Activated CD4-positive, alpha-beta T cell treated with anti-CD3 and anti-CD28 coated beads, Interleukin-2, amount 50 U/mL, for 48 hours (primary cell): ENCODE measurements around the gene CLMN.
"Not testable (repeated sequence)": the region's sequence is repeated elsewhere in the genome, so short reads cannot be mapped to it uniquely, and the experiment has no call there.

Source experiments
- DNase-seq, 2 experiments: peaks; one replicate each; pipeline ENCODE4 v3.0.0-alpha.2; 2020

CLMN gene

GRCh38 chr14:95156161-95157047 is 163.3 kb downstream of the CLMN start:
- DNase-seq: peak; percentile 35 to 42

GRCh38 chr14:95155045-95155444 is 164.7 kb downstream of the CLMN start:
- no peak for DNase-seq

GRCh38 chr14:95153866-95154265 is 165.8 kb downstream of the CLMN start:
- DNase-seq: no peak

- no peak for DNase-seq
These were observed 168.1 kb downstream of the CLMN start for GRCh38 chr14:95151561-95151960.

GRCh38 chr14:95150910-95151309 is 168.8 kb downstream of the CLMN start:
- DNase-seq: no peak

GRCh38 chr14:95149441-95149840 is 170.3 kb downstream of the CLMN start:
- no peak for DNase-seq

- no peak for DNase-seq
These were observed 172.1 kb downstream of the CLMN start for GRCh38 chr14:95147597-95147996.

- DNase-seq: no peak
These were observed 173.5 kb downstream of the CLMN start for GRCh38 chr14:95146079-95146771.

GRCh38 chr14:95144849-95145248 is 174.9 kb downstream of the CLMN start:
- no peak for DNase-seq

GRCh38 chr14:95143808-95144620 is 175.7 kb downstream of the CLMN start:
- no peak for DNase-seq

- no peak for DNase-seq
These were observed 177.5 kb downstream of the CLMN start for GRCh38 chr14:95142208-95142607.

- no peak for DNase-seq
These were observed 178.0 kb downstream of the CLMN start for GRCh38 chr14:95141684-95142083.

GRCh38 chr14:95140060-95140858 is 179.4 kb downstream of the CLMN start:
- no peak for DNase-seq

- no peak for DNase-seq
These were observed 180.8 kb downstream of the CLMN start for GRCh38 chr14:95138876-95139275.

- not testable (repeated sequence) for DNase-seq
These were observed 181.3 kb downstream of the CLMN start for GRCh38 chr14:95138455-95138854.

GRCh38 chr14:95137804-95138167 is 181.9 kb downstream of the CLMN start:
- DNase-seq: no peak

GRCh38 chr14:95137164-95137803 is 182.4 kb downstream of the CLMN start:
- DNase-seq: no peak

GRCh38 chr14:95136631-95137030 is 183.1 kb downstream of the CLMN start:
- no peak for DNase-seq

- DNase-seq: no peak
These were observed 185.3 kb downstream of the CLMN start for GRCh38 chr14:95134304-95134933.

GRCh38 chr14:95133282-95133681 is 186.4 kb downstream of the CLMN start:
- DNase-seq: no peak

GRCh38 chr14:95132760-95133159 is 186.9 kb downstream of the CLMN start:
- DNase-seq: no peak
